ENCODE measurements around the gene XPO6.

Gene XPO6

DNA sequence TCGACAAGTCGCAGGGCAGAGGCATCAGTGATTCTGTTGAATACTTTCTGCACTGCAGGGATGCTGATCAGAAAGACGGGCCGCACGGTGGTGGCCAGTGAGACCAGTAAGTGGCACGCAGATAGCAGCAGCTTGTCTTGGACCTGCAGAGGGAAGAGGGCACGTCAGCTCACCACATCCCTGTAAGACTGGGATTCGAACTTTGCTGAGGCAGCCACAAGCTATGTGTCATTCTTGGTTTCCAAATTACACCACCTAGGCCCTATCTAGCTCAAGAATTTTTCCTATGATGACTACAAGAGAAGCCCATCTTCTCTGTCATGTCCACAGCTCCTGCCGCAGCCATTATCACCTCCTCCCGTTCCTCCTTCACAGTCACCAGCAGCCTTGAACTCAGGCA is 98.9 kb downstream of the XPO6 start:
- no peak for DNase-seq (ENCODE audit: low spot score)
- in situ Hi-C loops (cut with MboI; ENCODE audit: low sequenced_read_pairs, unreplicated experiment), result no loop called here
- TF ChIP-seq, protein P1, sequence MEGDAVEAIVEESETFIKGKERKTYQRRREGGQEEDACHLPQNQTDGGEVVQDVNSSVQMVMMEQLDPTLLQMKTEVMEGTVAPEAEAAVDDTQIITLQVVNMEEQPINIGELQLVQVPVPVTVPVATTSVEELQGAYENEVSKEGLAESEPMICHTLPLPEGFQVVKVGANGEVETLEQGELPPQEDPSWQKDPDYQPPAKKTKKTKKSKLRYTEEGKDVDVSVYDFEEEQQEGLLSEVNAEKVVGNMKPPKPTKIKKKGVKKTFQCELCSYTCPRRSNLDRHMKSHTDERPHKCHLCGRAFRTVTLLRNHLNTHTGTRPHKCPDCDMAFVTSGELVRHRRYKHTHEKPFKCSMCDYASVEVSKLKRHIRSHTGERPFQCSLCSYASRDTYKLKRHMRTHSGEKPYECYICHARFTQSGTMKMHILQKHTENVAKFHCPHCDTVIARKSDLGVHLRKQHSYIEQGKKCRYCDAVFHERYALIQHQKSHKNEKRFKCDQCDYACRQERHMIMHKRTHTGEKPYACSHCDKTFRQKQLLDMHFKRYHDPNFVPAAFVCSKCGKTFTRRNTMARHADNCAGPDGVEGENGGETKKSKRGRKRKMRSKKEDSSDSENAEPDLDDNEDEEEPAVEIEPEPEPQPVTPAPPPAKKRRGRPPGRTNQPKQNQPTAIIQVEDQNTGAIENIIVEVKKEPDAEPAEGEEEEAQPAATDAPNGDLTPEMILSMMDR (IDR thresholded peaks at IDR 0.05; ENCODE audit: borderline replicate concordance, control extremely low read depth, extremely low read depth, insufficient read depth, missing control alignments), result no peak

DNA sequence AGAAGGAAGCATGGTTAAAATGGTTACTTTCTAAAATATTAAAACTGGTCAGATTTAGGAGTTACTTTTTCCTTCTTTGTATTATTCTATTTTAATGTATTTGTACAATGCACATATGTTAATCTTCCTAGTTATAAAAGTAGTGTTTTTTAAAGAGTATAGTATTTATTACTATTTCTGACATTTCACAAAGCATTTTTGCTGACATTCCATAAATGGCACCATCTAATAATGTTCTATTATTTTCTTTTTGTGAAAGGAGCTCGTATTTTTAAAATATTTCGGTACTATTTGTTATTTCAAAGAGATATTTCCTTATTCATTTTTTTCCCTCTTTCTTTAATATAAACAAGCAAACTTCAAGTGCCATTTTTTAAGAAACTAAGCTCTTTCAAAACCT is 100.8 kb downstream of the XPO6 start:
- TF ChIP-seq, protein P1 (IDR thresholded peaks at IDR 0.05; ENCODE audit: borderline replicate concordance, control extremely low read depth, extremely low read depth, insufficient read depth, missing control alignments), result no peak
- in situ Hi-C loops (cut with MboI; ENCODE audit: low sequenced_read_pairs, unreplicated experiment), result no loop called here
- DNase-seq (ENCODE audit: low spot score), result no peak

DNA sequence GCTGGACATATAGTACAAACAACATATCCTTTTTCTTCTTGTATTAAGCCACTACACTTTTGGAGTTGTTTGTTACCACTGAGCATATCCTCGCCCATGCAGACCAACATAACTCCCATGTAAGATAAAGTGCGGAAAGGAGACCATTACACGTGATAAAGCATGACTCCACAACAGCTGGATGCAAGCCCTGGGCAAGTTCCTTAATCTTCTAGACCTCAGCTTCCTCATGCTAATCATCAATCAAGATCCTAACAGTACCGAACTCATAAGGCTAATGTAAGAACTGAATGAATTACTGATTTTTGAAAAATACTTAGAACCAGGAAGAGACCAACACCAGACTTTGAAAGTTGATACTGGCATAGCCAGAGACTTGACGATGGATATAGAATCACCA is 101.3 kb downstream of the XPO6 start:
- in situ Hi-C loops (cut with MboI; ENCODE audit: low sequenced_read_pairs, unreplicated experiment), result no loop called here
- DNase-seq (ENCODE audit: low spot score), result no peak
- TF ChIP-seq, protein P1 (IDR thresholded peaks at IDR 0.05; ENCODE audit: borderline replicate concordance, control extremely low read depth, extremely low read depth, insufficient read depth, missing control alignments), result no peak

DNA sequence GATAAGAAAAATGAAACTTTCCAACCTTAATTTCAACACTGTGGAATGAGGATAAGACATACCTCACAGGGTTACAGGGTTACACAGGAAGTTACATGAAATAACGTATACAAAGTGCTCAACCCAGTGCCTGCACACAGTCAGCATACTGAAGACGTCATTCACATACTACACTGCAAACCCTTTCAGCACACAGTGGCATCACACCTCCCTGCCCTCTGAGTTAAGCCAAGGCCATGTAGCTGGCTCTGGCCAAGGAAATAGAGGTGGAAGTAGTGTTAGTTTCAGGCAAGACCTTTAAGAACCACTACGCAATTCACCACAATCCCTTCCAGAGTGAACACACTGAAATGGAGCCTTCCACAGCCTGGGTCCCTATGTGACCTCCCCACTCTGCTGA is 101.7 kb downstream of the XPO6 start:
- DNase-seq (ENCODE audit: low spot score), result no peak
- in situ Hi-C loops (cut with MboI; ENCODE audit: low sequenced_read_pairs, unreplicated experiment), result no loop called here
- TF ChIP-seq, protein P1 (IDR thresholded peaks at IDR 0.05; ENCODE audit: borderline replicate concordance, control extremely low read depth, extremely low read depth, insufficient read depth, missing control alignments), result no peak

DNA sequence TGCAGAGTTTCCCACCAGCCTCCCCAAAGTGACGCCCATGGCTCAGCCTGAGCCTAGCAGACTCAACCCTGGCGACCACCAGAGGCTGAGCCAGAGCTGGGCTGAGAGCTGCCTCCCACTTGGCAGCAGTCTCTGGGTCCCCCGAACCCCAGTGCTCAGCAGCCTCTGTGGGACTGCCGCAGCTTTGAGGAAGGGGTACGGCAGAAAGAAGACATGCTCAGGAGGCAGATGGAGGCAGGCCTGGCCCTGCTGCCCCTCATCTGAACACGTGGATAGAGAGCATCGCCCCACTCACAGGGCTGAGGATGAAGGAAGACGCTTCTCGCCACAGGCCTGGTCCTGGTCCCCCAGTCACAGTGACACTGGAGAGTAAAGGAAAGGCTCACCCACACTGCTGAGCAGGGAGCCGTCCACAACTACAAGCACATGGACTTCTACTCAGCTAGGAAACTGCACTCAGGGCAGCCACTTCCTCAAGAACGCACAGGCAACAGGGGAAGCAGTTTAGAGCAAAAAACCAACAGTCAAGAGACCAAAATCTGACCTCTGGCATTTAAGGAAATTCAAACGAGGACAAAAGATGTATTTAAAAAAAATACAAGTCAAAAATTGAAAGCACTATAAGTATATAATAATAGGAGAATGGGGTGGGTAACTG is 103.0 kb downstream of the XPO6 start:
- TF ChIP-seq, protein P1 (IDR thresholded peaks at IDR 0.05; ENCODE audit: borderline replicate concordance, control extremely low read depth, extremely low read depth, insufficient read depth, missing control alignments), result no peak
- in situ Hi-C loops (cut with MboI; ENCODE audit: low sequenced_read_pairs, unreplicated experiment), result no loop called here
- DNase-seq (ENCODE audit: low spot score), result no peak

DNA sequence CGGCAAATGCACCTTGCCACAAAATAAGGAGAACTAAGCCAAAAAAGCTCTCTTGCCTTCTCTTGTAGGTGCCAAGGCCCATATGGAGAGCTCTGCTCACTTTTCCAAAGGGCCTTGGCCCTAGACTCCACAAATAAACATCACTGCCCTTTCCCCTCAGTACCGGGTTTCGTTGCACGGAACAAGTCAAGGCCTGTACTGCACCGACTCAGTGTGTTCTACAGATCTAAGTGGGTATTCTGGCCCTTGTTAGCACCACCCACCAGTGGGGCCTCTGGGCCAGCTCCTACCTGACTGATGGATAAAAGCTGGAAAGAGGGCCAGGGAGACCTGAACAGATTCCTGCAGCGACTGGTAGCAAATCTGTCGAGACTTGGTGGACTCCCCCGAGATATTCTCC is 104.5 kb downstream of the XPO6 start:
- no peak for DNase-seq (ENCODE audit: low spot score)
- in situ Hi-C loops (cut with MboI; ENCODE audit: low sequenced_read_pairs, unreplicated experiment), result no loop called here
- TF ChIP-seq, protein P1 (IDR thresholded peaks at IDR 0.05; ENCODE audit: borderline replicate concordance, control extremely low read depth, extremely low read depth, insufficient read depth, missing control alignments), result no peak

Measured in GM13976 (cell line).